HG02870 (cell line): ENCODE measurements around the gene P2RY13.
A peak's percentile ranks its signal among the peaks of the same experiment; 100 is the strongest.

ENCODE experiments used
- ATAC-seq: cut with Tn5 transposase; IDR thresholded peaks from one replicate; pipeline ENCODE4 v1.9.1; 2021; ENCODE audit warnings: mild to moderate bottlenecking, moderate library complexity; ENCODE audit not compliant: unreplicated experiment

Gene P2RY13

GRCh38 chr3:151329363-151329762 is at the start of gene P2RY13:
P2RY13 (minus strand) TSS chr3:151329549; CDS start chr3:151329528, 21 bp downstream.
- no peak for ATAC-seq

DNA sequence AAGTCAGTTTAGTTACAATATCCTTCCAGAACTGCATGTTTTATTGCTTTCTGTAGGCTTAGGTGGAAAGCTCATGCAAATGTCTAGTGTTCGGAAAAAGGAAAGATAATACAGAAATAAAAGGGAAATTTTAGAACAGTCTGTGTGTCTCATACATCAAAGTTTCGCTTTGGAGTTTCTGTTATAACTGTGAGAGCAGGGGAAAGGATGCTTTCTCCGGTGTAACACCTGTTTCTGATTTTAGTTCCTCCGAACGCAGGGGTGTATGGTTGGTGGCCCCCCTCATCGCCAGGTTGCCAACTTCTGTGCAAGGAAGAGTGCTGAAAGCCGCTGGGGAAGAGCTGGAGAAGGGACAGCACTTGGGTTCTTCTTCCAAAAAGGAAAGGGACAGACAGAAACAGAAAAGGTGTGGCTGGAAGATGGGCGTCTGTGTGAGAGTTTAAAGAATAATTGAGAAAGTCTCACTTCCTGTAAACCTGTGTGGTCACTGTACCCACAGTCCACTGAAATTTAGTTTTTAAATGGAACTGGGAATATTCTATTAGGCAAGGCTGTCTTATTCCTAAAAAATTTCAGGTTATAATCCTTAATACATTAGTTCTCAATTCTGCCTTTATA is 48.5 kb upstream of the P2RY13 start:
- peak; percentile 55 for ATAC-seq

- ATAC-seq: no peak
These were observed 42.9 kb upstream of the P2RY13 start for GRCh38 chr3:151372063-151372820.

GRCh38 chr3:151371526-151371925 is 42.2 kb upstream of the P2RY13 start:
- no peak for ATAC-seq

DNA sequence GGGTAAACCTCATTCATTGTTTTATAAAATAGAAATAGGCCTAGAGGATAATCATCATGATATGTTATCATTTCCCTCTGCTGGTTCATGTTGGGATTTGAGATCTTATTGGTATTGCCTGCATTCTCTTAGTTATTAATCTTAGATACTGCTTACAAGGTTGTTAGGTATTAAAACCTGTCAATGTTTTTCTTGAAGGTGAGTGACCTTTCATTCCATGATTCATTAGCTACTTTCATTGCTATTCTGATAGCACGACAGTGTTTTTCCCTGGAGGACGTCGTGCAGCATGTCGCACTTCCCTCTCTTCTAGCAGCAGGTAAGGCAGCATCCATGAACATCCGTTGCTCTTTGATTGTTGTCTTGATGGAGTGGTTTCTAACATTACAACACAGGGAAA is 38.1 kb upstream of the P2RY13 start:
- no peak for ATAC-seq

DNA sequence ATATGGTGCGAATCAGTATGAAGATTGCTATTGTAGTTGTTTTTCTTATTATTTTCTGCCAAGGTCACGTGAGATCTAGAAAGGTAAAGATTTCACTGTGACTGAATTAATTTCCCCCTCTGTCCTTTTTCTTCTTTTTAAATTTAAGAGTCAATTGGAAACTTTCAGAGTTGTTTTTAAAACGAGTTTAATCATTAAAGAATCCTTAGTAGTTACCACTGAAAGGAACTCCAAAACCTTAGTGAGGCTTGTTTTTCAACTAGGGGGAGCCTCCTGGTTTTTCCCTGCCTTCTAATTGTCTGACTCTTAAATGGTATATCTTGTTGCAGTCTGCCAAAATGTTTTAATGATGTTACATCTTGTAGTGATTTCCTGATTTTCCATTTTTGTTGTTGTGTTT is 37.6 kb upstream of the P2RY13 start:
- ATAC-seq: no peak

DNA sequence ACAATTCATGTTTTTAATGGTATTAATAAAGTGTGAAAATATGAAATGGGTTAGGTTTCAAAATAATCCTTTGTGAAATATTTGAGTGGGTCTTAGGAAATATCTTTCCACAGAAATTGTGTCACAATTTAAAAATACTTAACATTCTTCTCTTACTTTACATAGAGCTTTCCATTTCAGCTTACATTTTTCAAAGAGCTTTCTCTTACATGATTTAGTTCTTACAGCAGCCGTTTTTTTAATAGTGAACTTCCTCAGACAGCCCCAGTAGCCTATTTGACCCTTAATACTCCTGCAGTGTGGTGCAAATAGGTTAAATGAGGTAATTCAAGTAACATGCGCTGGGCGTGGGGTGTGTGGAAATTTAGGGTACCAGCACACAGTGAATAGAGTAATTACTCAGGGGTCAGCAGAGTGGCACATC is 33.4 kb upstream of the P2RY13 start:
- ATAC-seq: no peak

- ATAC-seq: no peak
These were observed 28.1 kb upstream of the P2RY13 start for GRCh38 chr3:151357463-151357850.

GRCh38 chr3:151356794-151357462 is 27.6 kb upstream of the P2RY13 start:
- no peak for ATAC-seq

GRCh38 chr3:151351648-151352047 is 22.3 kb upstream of the P2RY13 start:
- peak; percentile 11 for ATAC-seq

DNA sequence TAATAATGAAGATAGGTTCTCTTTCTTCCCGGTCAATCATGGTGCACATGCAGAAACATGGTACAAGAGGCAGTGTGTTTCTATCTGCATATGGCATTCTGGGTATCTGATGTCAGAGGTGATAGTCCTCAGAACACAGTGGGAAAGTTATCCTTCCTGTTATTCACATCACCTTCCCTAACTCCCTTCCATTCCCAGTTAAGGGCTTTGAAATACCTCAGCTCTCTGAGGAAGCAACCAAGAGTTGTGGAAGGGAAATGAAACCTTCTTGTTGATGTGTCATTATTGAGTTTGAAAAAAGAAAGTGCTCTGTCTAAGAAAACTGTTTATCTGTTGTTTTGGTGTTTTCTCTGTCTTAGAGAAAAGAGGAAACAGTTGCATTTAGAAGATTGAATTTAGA is 21.9 kb upstream of the P2RY13 start:
- ATAC-seq: peak; percentile 93

GRCh38 chr3:151350656-151351055 is 21.3 kb upstream of the P2RY13 start:
- ATAC-seq: no peak

DNA sequence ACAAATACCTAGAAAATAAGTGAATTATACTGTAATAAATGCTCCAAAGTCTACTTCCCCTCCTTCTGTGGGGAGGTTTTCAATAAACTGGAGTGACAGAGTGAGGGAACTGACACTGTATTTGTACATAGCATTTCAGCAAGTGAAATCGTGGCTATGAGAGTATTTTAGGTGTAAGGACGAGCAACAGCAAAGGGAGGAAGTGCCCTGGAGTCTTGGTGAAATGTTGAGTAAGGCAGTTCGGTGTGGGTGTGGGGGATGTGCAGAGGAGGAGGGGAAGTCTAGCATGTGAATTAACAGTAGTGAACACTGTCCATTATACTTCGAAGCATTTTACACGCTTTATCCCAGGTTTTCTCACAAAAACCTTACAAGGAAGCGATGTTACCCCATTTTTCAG is 18.1 kb upstream of the P2RY13 start:
- no peak for ATAC-seq

DNA sequence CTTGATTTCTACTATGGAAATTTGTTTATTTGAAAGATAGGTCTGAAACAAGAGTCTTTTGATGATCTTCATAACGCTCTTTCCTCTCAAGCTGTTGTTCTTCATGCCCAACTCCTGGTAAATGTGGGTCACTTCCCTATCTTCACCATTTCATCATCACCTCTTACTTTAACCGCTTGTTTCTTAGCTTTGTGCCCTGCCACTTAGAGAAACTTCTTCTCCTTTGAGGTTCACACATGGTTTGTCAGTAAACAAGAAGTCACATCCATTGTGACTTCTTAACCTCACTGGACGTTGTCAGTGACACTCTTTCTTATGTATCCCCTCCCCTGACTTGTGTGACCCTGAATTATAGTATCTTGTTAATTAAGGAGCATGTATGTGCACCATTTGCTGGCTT is 16.9 kb upstream of the P2RY13 start:
- no peak for ATAC-seq

DNA sequence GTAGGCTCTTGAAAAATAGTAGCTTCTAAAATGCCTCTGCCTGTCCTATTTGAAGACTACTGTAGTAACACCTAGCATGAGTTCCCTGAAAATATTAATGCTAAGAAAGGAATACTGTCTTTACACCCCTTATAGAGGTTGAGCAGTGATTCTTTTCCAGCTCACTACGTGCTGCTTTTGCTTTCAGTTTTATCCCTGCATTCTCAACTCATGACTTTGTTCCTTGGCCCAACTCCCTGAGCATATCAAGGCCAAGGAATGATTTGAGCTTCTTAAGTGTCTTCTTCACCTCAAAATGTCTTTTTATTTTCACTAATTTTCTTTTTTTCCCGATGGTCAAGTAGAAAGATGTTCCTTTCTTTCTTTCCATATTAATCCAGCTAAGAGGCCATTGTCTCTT is 16.5 kb upstream of the P2RY13 start:
- ATAC-seq: no peak

DNA sequence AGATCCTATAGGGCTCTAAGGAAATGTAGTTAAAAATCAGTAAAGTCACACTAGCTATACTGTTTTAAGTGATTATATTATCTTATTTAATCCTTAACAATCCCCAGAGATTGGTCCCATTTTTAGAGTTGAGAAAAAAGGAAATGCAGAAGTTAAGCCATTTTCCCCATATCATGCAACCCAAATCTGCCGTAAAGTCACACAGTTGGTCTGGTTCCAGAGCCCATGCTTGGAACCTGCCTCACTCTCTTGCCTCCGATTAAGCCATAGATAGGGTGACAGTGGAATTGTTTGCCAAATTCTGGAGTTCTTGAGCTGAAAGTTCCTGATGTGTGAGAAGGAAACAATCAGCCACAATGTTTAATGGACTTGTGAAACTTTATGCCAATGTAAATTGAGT is 2.3 kb upstream of the P2RY13 start:
- no peak for ATAC-seq

- ATAC-seq: no peak
These were observed 1.6 kb upstream of the P2RY13 start for GRCh38 chr3:151330899-151331298.

DNA sequence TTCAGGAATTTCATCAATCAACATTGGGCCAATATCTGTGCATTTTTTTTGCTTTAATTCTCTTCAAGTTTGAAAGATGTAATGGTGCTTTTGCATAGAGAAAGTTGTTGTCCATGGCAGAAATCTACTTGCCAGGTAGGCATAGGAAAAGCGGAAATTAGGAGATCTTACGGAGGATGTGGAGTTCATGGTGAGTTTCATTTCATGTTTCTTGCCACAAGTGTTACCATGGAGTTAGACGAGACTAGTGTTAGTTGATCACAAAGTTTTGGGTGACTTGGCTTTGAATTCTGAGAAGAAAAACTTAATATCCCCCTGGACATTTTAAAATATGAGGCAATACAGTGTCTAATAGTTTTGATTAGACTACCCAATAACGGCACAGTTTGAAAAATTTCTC is 1.0 kb upstream of the P2RY13 start:
- no peak for ATAC-seq

GRCh38 chr3:151328298-151328995 is 902 bp downstream of the P2RY13 start:
- ATAC-seq: no peak

- no peak for ATAC-seq
These were observed 1.7 kb downstream of the P2RY13 start for GRCh38 chr3:151327571-151328198.

DNA sequence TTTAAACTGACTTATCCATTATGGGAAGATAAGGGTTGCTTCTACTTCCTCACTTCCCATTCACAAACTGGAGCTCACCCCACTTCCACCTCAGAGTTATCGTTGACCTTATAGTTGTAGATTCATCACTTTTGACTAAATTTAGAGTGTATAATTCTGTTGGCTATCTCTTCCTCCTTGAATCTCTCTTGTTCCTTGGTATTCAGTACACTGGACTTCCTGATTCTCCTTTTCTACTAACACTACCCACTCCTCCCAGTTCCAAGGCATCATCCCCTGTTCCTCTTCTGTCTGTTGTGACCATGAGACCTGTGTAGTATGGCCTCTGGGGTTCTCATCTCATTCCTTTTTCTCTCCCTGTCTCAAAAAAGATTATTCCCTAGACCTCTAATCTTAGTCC is 6.8 kb downstream of the P2RY13 start:
- ATAC-seq: no peak
